HepG2 (cell line): ENCODE results near the gene CFAP97D1. TPM values are rescaled to one million over a fixed set of nuclear protein-coding genes. Genes with fewer than 3 reads are reported as not detected.
A peak's percentile ranks its signal among the peaks of the same experiment; 100 is the strongest.

Source experiments
- ATAC-seq: fragments of 200-7000 bp; cut with Tn5 transposase; 3 replicates; pipeline ENCODE4 v1.9.1; 2020; ENCODE audit warnings: mild to moderate bottlenecking, moderate library complexity
- BruUV-seq: library from RNA; stranded (reverse); fragments of 400-500 nt; replicated peaks from 2 replicates; lab custom pipeline; 2021; lab: Mats Ljungman, UMichigan
- CTCF ChIA-PET: fragments of 300-600 bp; formaldehyde crosslinking; extraction: SDS; loops from one replicate; lab custom pipeline; 2021; ENCODE audit warnings: low total read pairs, inconsistent platforms, low intra/inter-chr PET ratio; lab: Yijun Ruan, JAX
- POLR2A ChIA-PET: fragments of 350-600 bp; sonication (Branson Sonifier 250); formaldehyde crosslinking; loops from one replicate; lab custom pipeline; 2020; ENCODE audit warnings: antibody characterized with exemption, inconsistent platforms; lab: Yijun Ruan, JAX
- DNase-seq: peaks from one replicate; pipeline ENCODE4 v3.0.0-alpha.2; 2015; ENCODE audit warnings: low spot score
- FAIRE-seq: peaks from 3 replicates; lab custom pipeline; 2011; peaks lifted over from hg19 to GRCh38; lab: Jason Lieb, UNC
- H2AFZ ChIP-seq: one replicate; pipeline ENCODE4 v1.6.1; 2011; ENCODE audit warnings: low read length, inconsistent platforms
- H3K27ac ChIP-seq: fragments of 300-600 bp; 3 replicates; pipeline ENCODE4 v1.8.0; 2011; ENCODE audit warnings: mixed run types, mild to moderate bottlenecking, mixed read lengths, low read length, inconsistent platforms; ENCODE audit not compliant: insufficient read depth; ENCODE audit errors: extremely low read length
- H3K27me3 ChIP-seq, 2 experiments: fragments of 200-600 bp in 1 of 2; 2 replicates in 1 of 2; 3 replicates in 1 of 2; pipeline versions ENCODE4 v1.6.0 to v1.8.0; 2011; ENCODE audit warnings: low read length in 2 of 2, mild to moderate bottlenecking in 2 of 2, moderate library complexity in 2 of 2, inconsistent platforms in 1 of 2; ENCODE audit not compliant: insufficient read depth in 2 of 2, control insufficient read depth in 1 of 2
- H3K36me3 ChIP-seq, 2 experiments: fragments of 200-600 bp in 1 of 2; replicated peaks in 1 of 2; 2 replicates in 1 of 2; 3 replicates in 1 of 2; pipeline versions ENCODE4 v1.5.1 to v1.8.0; 2011; ENCODE audit warnings: low read length in 2 of 2, inconsistent platforms in 1 of 2; ENCODE audit not compliant: insufficient read depth in 2 of 2, control insufficient read depth in 1 of 2
- H3K4me1 ChIP-seq: 2 replicates; pipeline ENCODE4 v1.5.1; 2012; ENCODE audit warnings: low read length, inconsistent platforms; ENCODE audit not compliant: insufficient read depth
- H3K4me2 ChIP-seq: 2 replicates; pipeline ENCODE4 v1.6.0; 2011; ENCODE audit warnings: low read depth, low read length, inconsistent platforms
- H3K4me3 ChIP-seq, 3 experiments: fragments of 200-600 bp in 1 of 3; sonication (generic), shearing (Covaris generic) in 1 of 3; replicated peaks in 1 of 3; 2 replicates each; pipeline ENCODE4 v1.5.1; 2011 to 2016; ENCODE audit warnings: low read length in 3 of 3, inconsistent platforms in 2 of 3, low read depth in 2 of 3, mild to moderate bottlenecking in 2 of 3, control low read depth in 1 of 3, mixed read lengths in 1 of 3; ENCODE audit not compliant: insufficient read depth in 1 of 3
- H3K79me2 ChIP-seq: one replicate; pipeline ENCODE4 v1.6.1; 2011; ENCODE audit warnings: low read length, inconsistent platforms; ENCODE audit not compliant: insufficient read depth
- H3K9ac ChIP-seq: 2 replicates; pipeline ENCODE4 v1.6.0; 2011; ENCODE audit warnings: mild to moderate bottlenecking, low read depth, low read length, inconsistent platforms; ENCODE audit not compliant: insufficient read depth
- H3K9me3 ChIP-seq: 2 replicates; pipeline ENCODE4 v1.5.1; 2012; ENCODE audit warnings: mild to moderate bottlenecking, low read length
- H4K20me1 ChIP-seq: 2 replicates; pipeline ENCODE4 v1.6.0; 2011; ENCODE audit warnings: inconsistent platforms, mild to moderate bottlenecking, low read length, moderate library complexity; ENCODE audit not compliant: insufficient read depth
- AGO2 ChIP-seq: fragments of 200-400 bp; formaldehyde crosslinking; optimal IDR thresholded peaks from 2 replicates; pipeline ENCODE3; 2017; ENCODE audit warnings: mild to moderate bottlenecking, low read depth, low read length, moderate library complexity
- ATF7 ChIP-seq, 2 experiments: fragments of 450-650 bp in 1 of 2; sonication (generic) in 1 of 2; formaldehyde crosslinking in 1 of 2; IDR thresholded peaks; 2 replicates each; pipeline versions ENCODE4 v1.4.0 to v1.6.1; 2016 to 2020; ENCODE audit warnings: antibody characterized with exemption in 1 of 2, mild to moderate bottlenecking in 1 of 2, missing genetic modification reagents in 1 of 2
- ATF7-NPFF ChIP-seq: sonication (generic); formaldehyde crosslinking; IDR thresholded peaks from 2 replicates; pipeline ENCODE4 v1.8.1; 2023; ENCODE audit warnings: mild to moderate bottlenecking, low read depth, missing genetic modification reagents, moderate library complexity
- MTERF4 ChIP-seq: sonication (generic); formaldehyde crosslinking; IDR thresholded peaks from 2 replicates; pipeline ENCODE4 v1.8.0; 2023; ENCODE audit warnings: mild to moderate bottlenecking, missing genetic modification reagents
- PPARG ChIP-seq: conservative IDR thresholded peaks from 2 replicates; pipeline ENCODE4 v1.6.1; 2016; ENCODE audit warnings: missing biosample characterization, missing genetic modification reagents
- ZC3H4 ChIP-seq: sonication (generic); formaldehyde crosslinking; IDR thresholded peaks from 2 replicates; pipeline ENCODE4 v1.4.0; 2020; ENCODE audit warnings: missing genetic modification reagents, borderline replicate concordance
- ZSCAN9 ChIP-seq: IDR thresholded peaks from 2 replicates; pipeline ENCODE4 v1.6.1; 2016; ENCODE audit warnings: borderline replicate concordance
- WGBS: methylation state at CpG from one replicate; pipeline ENCODE4 v1.1.6; 2017; ENCODE audit warnings: low lambda C conversion rate; 5-methylcytosine and 5-hydroxymethylcytosine counted together
- in situ Hi-C: cut with HindIII; loops from 2 replicates; pipeline ENCODE4 v1.10.0; 2017; ENCODE audit warnings: low pct_unique_long_range_greater_than_20kb; ENCODE audit not compliant: extremely low pct_ligation_motif_present
- intact Hi-C: fragments of 100-400 bp; cut with micrococcal nuclease; formaldehyde crosslinking; loops from one replicate; pipeline ENCODE4 v1.10.0; 2022; ENCODE audit not compliant: unreplicated experiment
- polyA plus RNA-seq, 8 experiments: library from polyadenylated mRNA; depleted of rRNA in 3 of 8; stranded (reverse) in 7 of 8; unstranded in 1 of 8; fragments of >200 nt; fragmentation: Illumina TruSeq in 4 of 8; extraction: Trizol in 4 of 8; gene quantifications; 2 replicates each; pipeline versions ENCODE4 v1.2.1 to v1.2.3, GENCODE V29; 2011 to 2016; ENCODE audit warnings: low read depth in 4 of 8, missing spikeins in 1 of 8, mixed read lengths in 1 of 8; ENCODE audit not compliant: insufficient read depth in 1 of 8
- total RNA-seq, 5 experiments: library from RNA; depleted of rRNA; stranded (reverse); fragments of >200 nt; fragmentation: Illumina TruSeq; extraction: Trizol; gene quantifications; 2 replicates each; pipeline ENCODE4 v1.2.3, GENCODE V29; 2016; ENCODE audit warnings: low read depth in 1 of 5

CFAP97D1 gene
- total and polyA plus RNA-seq, 2 of the 13 experiments (the other 11 are each of a cell fraction or from before 2014, with no cell fraction given): 0.02 TPM; not detected in 1

- in situ Hi-C loops (loop anchor here (10.0 kb wide), 1 partner anchor 255 kb away; no protein-coding TSS in a partner anchor), intact Hi-C loops (loop anchor here (10.0 kb wide), 1 partner anchor 245 kb away; no protein-coding TSS in a partner anchor)
- H3K27me3 ChIP-seq: no peaks in the 10 kb centered on the region
- H3K27ac ChIP-seq: no peak overlapping the region
- H3K36me3 ChIP-seq: peaks cover 26 to 44% of the 10 kb centered on the region in 2 experiments
- FAIRE-seq: no peak
- DNase-seq: no peak
- POLR2A ChIA-PET: no interaction called here
- H3K79me2 ChIP-seq: peaks cover under 1% of the 10 kb centered on the region
- H3K4me2 ChIP-seq: no peak overlapping the region
- H4K20me1 ChIP-seq: no peaks in the 10 kb centered on the region
- H2AFZ ChIP-seq: no peak overlapping the region
- peak; percentile 10 for TF ChIP-seq AGO2
- TF ChIP-seq ZSCAN9 (CRISPR knock-in tag): no peak
- 95% methylated on average over 11 of the region's 11 CpGs for WGBS
- no peak for ATAC-seq
- H3K4me3 ChIP-seq: no peak overlapping the region
- no peak overlapping the region for H3K9ac ChIP-seq
- peaks cover 40% of the 10 kb centered on the region for H3K4me1 ChIP-seq
- no peaks in the 10 kb centered on the region for H3K9me3 ChIP-seq
- no TSS peak for BruUV-seq
- CTCF ChIA-PET: no interaction called here
Measured at GRCh38 chr17:43769859-43770258, 10.4 kb upstream of the CFAP97D1 start.

GRCh38 chr17:43770957-43771356 lies 9.3 kb upstream of the CFAP97D1 start:
- Histone ChIP-seq H3K36me3 (peaks cover 26 to 52% of the 10 kb centered on the region in 2 experiments), H3K4me2 (no peak overlapping the region), H3K27me3 (no peaks in the 10 kb centered on the region), H3K9me3 (no peaks in the 10 kb centered on the region), H2AFZ (no peak overlapping the region), H3K27ac (no peak overlapping the region), H3K4me3 (no peak overlapping the region), H4K20me1 (no peaks in the 10 kb centered on the region), H3K4me1 (peaks cover 49% of the 10 kb centered on the region), H3K9ac (no peak overlapping the region), H3K79me2 (peaks cover 5% of the 10 kb centered on the region)
- DNase-seq (no peak), ATAC-seq (no peak), FAIRE-seq (no peak)
- intact Hi-C loops (no loop called here), in situ Hi-C loops (no loop called here)
- 95% methylated on average over 2 of the region's 2 CpGs for WGBS
- POLR2A ChIA-PET: no interaction called here
- BruUV-seq: no TSS peak
- CTCF ChIA-PET: no interaction called here
- TF ChIP-seq MTERF4 (CRISPR knock-in tag) (no peak), ATF7-NPFF (CRISPR knock-in tag) (no peak), ATF7 (IDR thresholded peaks at IDR 0.05) (peak; percentile 60), ATF7 (CRISPR knock-in tag; IDR thresholded peaks at IDR 0.05) (no peak), PPARG (CRISPR knock-in tag) (no peak), ZC3H4 (CRISPR knock-in tag) (no peak)
